ENCODE results near the gene HSPD1.
A peak's percentile ranks its signal among the peaks of the same experiment; 100 is the strongest.

Gene HSPD1

DNA sequence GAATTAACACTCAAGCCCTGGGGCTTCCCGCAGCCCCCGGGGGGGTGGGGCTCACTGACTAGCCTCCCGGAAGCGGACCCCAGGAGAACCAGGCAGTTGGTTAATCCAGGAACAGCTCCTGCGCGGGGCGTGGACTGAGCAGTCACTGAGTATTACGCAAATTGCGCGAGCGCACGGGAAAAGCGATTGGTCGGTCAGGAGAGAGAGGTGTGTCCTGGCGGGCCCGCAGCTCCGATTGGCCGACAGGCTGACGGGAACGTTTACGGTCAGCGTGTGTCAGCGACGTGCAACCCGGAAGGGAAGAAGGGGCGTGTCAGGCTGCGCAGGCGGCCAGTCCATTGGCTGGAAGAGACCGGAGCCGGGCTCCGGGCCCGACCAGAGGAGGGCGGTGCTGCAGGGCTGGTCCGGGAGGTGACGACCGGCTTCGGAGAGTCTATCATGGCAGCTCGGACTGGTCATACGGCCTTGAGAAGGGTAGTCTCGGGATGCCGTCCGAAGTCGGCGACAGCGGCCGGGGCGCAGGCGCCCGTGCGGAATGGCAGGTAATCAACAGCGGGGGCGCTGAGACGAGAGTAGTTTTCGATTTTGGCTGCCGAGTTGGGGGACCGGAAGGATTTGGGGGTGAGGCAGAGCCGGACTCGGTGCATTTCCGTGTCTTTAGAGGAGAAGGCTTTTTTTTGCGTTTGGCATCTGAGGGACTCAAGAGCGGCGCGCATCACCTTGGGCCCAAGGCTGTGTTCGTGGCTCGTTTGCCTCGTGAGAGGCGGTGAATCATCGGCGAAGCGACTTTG lies 46.3 kb downstream of the HSPD1 start, which contains the start of gene COQ10B (continued):
- TF ChIP-seq ZNF148 (tag by site-specific recombination; IDR thresholded peaks at IDR 0.05; ENCODE audit: borderline replicate concordance): no peak
- TF ChIP-seq, protein P1, sequence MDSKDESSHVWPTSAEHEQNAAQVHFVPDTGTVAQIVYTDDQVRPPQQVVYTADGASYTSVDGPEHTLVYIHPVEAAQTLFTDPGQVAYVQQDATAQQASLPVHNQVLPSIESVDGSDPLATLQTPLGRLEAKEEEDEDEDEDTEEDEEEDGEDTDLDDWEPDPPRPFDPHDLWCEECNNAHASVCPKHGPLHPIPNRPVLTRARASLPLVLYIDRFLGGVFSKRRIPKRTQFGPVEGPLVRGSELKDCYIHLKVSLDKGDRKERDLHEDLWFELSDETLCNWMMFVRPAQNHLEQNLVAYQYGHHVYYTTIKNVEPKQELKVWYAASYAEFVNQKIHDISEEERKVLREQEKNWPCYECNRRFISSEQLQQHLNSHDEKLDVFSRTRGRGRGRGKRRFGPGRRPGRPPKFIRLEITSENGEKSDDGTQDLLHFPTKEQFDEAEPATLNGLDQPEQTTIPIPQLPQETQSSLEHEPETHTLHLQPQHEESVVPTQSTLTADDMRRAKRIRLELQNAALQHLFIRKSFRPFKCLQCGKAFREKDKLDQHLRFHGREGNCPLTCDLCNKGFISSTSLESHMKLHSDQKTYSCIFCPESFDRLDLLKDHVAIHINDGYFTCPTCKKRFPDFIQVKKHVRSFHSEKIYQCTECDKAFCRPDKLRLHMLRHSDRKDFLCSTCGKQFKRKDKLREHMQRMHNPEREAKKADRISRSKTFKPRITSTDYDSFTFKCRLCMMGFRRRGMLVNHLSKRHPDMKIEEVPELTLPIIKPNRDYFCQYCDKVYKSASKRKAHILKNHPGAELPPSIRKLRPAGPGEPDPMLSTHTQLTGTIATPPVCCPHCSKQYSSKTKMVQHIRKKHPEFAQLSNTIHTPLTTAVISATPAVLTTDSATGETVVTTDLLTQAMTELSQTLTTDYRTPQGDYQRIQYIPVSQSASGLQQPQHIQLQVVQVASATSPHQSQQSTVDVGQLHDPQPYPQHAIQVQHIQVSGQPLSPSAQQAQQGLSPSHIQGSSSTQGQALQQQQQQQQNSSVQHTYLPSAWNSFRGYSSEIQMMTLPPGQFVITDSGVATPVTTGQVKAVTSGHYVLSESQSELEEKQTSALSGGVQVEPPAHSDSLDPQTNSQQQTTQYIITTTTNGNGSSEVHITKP (tag by site-specific recombination; IDR thresholded peaks at IDR 0.05): peak; percentile 77
- TF ChIP-seq AEBP2 (tag by site-specific recombination; IDR thresholded peaks at IDR 0.05; ENCODE audit: borderline replicate concordance): no peak
- no peak; the same call in 1 of the 2 replicates for TF ChIP-seq OVOL3 (tag by site-specific recombination; IDR thresholded peaks at IDR 0.05)
- TF ChIP-seq ZNF211 (tag by site-specific recombination; IDR thresholded peaks at IDR 0.05; ENCODE audit: low read depth): no peak
- TF ChIP-seq ZNF843 (tag by site-specific recombination; IDR thresholded peaks at IDR 0.05): peak; percentile 54; the same call in 1 of the 2 replicates
- TF ChIP-seq ZNF76 (tag by site-specific recombination; IDR thresholded peaks at IDR 0.05; ENCODE audit: borderline replicate concordance, low read depth): peak; percentile 67; the same call in 1 of the 2 replicates
- TF ChIP-seq ZNF335 (tag by site-specific recombination; conservative IDR thresholded peaks at IDR 0.05): peak; percentile 80
- TF ChIP-seq ZNF624 (tag by site-specific recombination; IDR thresholded peaks at IDR 0.05): no peak
- TF ChIP-seq HIC1 (tag by site-specific recombination; IDR thresholded peaks at IDR 0.05): no peak
- TF ChIP-seq BCL11A (tag by site-specific recombination; IDR thresholded peaks at IDR 0.05; ENCODE audit: low read depth): peak; percentile 53; the same call in 1 of the 2 replicates
- TF ChIP-seq ZNF169 (tag by site-specific recombination; IDR thresholded peaks at IDR 0.05): no peak
- no peak for TF ChIP-seq ZNF140 (tag by site-specific recombination; IDR thresholded peaks at IDR 0.05)
- TF ChIP-seq REPIN1 (tag by site-specific recombination; IDR thresholded peaks at IDR 0.05; ENCODE audit: low read depth): 0 out of 2 replicates have a peak, but pooled peaks have one; percentile 11
- no peak for TF ChIP-seq ZNF549 (tag by site-specific recombination; IDR thresholded peaks at IDR 0.05)
- no peak for TF ChIP-seq ZNF292 (tag by site-specific recombination; IDR thresholded peaks at IDR 0.05; ENCODE audit: borderline replicate concordance, low read depth)
- TF ChIP-seq ZBTB20 (tag by site-specific recombination; IDR thresholded peaks at IDR 0.05): peak; percentile 44; the same call in 1 of the 2 replicates
- TF ChIP-seq CTCF (tag by site-specific recombination; IDR thresholded peaks at IDR 0.05): peak; percentile 92
- TF ChIP-seq ZNF202 (tag by site-specific recombination; IDR thresholded peaks at IDR 0.05; ENCODE audit: borderline replicate concordance): no peak
- no peak for TF ChIP-seq ZSCAN23 (tag by site-specific recombination; IDR thresholded peaks at IDR 0.05)
- TF ChIP-seq SP2 (tag by site-specific recombination; IDR thresholded peaks at IDR 0.05): peak; percentile 98
- TF ChIP-seq ZNF514 (tag by site-specific recombination; IDR thresholded peaks at IDR 0.05): no peak
- TF ChIP-seq ZNF670 (tag by site-specific recombination; IDR thresholded peaks at IDR 0.05; ENCODE audit: low read depth): no peak
- TF ChIP-seq ZNF324 (tag by site-specific recombination; IDR thresholded peaks at IDR 0.05): 0 out of 2 replicates have a peak, but pooled peaks have one; percentile 71
- TF ChIP-seq ZBTB8A (tag by site-specific recombination; IDR thresholded peaks at IDR 0.05): peak; percentile 47
- peak; percentile 83 for TF ChIP-seq GLIS2 (tag by site-specific recombination; IDR thresholded peaks at IDR 0.05)
- TF ChIP-seq ZNF510 (tag by site-specific recombination; IDR thresholded peaks at IDR 0.05; ENCODE audit: insufficient replicate concordance): no peak
- TF ChIP-seq ZSCAN16 (tag by site-specific recombination; IDR thresholded peaks at IDR 0.05): no peak
